PFSK-1 (cell line): ENCODE measurements around the gene TASL.

ENCODE experiments used
- POLR2AphosphoS5 ChIP-seq: IDR thresholded peaks from 2 replicates; pipeline ENCODE4 v1.6.1; 2012; ENCODE audit warnings: low read depth, mild to moderate bottlenecking, control low read depth, low read length, moderate library complexity
- SIN3A ChIP-seq: IDR thresholded peaks from 2 replicates; pipeline ENCODE4 v1.6.1; 2012; ENCODE audit warnings: mild to moderate bottlenecking, low read length, moderate library complexity, borderline replicate concordance; ENCODE audit not compliant: insufficient read depth

GRCh38 chrX:30615229-30615628 is 37.7 kb upstream of the TASL start:
- TF ChIP-seq POLR2AphosphoS5 (no peak), SIN3A (no peak)
